ENCODE measurements around the gene C10orf143. TPM values are rescaled to one million over a fixed set of nuclear protein-coding genes. Genes with fewer than 3 reads are reported as not detected.

C10orf143 gene
- total RNA-seq, 1 experiment from 2014 or later, result 1.6 TPM

- no peaks in the 10 kb centered on the region for H3K36me3 Mint-ChIP-seq
- ChIA-PET CTCF (interaction anchor here (0.6 to 2.1 kb wide), 4 partner anchors 20 to 156 kb away, joined by 3 to 7 read pairs (median 4); partner anchors contain the start of gene C10orf143), POLR2A (no interaction called here)
- H3K4me1 Mint-ChIP-seq, result peaks cover 14% of the 10 kb centered on the region
- no peak overlapping the region for H3K27ac Mint-ChIP-seq
- ATAC-seq (no peak), DNase-seq (ENCODE audit: low spot score) (no peak)
- H3K27me3 Mint-ChIP-seq (ENCODE audit: low read depth), result no peaks in the 10 kb centered on the region
- H3K4me3 Mint-ChIP-seq, result no peak overlapping the region
- no peak for TF ChIP-seq ZNF671 (CRISPR knock-in tag; IDR thresholded peaks at IDR 0.05)
- TF ChIP-seq STAT6 (CRISPR knock-in tag; conservative IDR thresholded peaks at IDR 0.05; ENCODE audit: low read depth), result no peak
- TF ChIP-seq TEAD4 (CRISPR knock-in tag; IDR thresholded peaks at IDR 0.05), result no peak
- TF ChIP-seq ZBTB21 (CRISPR knock-in tag; IDR thresholded peaks at IDR 0.05; ENCODE audit: borderline replicate concordance), result no peak
- no peak for TF ChIP-seq NFYB (CRISPR knock-in tag; conservative IDR thresholded peaks at IDR 0.05; ENCODE audit: low read depth)
- TF ChIP-seq ESRRA (CRISPR knock-in tag; IDR thresholded peaks at IDR 0.05; ENCODE audit: borderline replicate concordance), result no peak
- no peak for TF ChIP-seq TP53 (CRISPR knock-in tag; IDR thresholded peaks at IDR 0.05)
- TF ChIP-seq ZNF423 (CRISPR knock-in tag; IDR thresholded peaks at IDR 0.05), result no peak
- TF ChIP-seq, protein P1, sequence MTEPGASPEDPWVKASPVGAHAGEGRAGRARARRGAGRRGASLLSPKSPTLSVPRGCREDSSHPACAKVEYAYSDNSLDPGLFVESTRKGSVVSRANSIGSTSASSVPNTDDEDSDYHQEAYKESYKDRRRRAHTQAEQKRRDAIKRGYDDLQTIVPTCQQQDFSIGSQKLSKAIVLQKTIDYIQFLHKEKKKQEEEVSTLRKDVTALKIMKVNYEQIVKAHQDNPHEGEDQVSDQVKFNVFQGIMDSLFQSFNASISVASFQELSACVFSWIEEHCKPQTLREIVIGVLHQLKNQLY (CRISPR knock-in tag; IDR thresholded peaks at IDR 0.05), result no peak
- no peak for TF ChIP-seq TCF7 (CRISPR knock-in tag; IDR thresholded peaks at IDR 0.05; ENCODE audit: low read depth)
- no peak for TF ChIP-seq ZBTB43 (CRISPR knock-in tag; IDR thresholded peaks at IDR 0.05)
- TF ChIP-seq NR2C2 (CRISPR knock-in tag; IDR thresholded peaks at IDR 0.05), result no peak
- TF ChIP-seq FOXJ3 (CRISPR knock-in tag; IDR thresholded peaks at IDR 0.05; ENCODE audit: borderline replicate concordance), result no peak
- TF ChIP-seq CBFB (CRISPR knock-in tag; IDR thresholded peaks at IDR 0.05; ENCODE audit: low read depth), result no peak
- TF ChIP-seq, protein P2, sequence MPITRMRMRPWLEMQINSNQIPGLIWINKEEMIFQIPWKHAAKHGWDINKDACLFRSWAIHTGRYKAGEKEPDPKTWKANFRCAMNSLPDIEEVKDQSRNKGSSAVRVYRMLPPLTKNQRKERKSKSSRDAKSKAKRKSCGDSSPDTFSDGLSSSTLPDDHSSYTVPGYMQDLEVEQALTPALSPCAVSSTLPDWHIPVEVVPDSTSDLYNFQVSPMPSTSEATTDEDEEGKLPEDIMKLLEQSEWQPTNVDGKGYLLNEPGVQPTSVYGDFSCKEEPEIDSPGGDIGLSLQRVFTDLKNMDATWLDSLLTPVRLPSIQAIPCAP (CRISPR knock-in tag; IDR thresholded peaks at IDR 0.05), result no peak
- no peaks in the 10 kb centered on the region for H3K9me3 Mint-ChIP-seq
Observed at GRCh38 chr10:130048081-130048480, 62.5 kb downstream of the C10orf143 start.

- Mint-ChIP-seq H3K4me3 (no peak overlapping the region), H3K36me3 (no peaks in the 10 kb centered on the region), H3K9me3 (no peaks in the 10 kb centered on the region), H3K27ac (no peak overlapping the region), H3K27me3 (ENCODE audit: low read depth) (no peaks in the 10 kb centered on the region), H3K4me1 (peaks cover 21% of the 10 kb centered on the region)
- DNase-seq (ENCODE audit: low spot score) (no peak), ATAC-seq (no peak)
- CTCF ChIA-PET, result interaction anchor here (0.9 to 2.1 kb wide), 3 partner anchors 63 to 155 kb away, joined by 5 to 7 read pairs (median 5); partner anchors contain the start of gene C10orf143
- POLR2A ChIA-PET, result no interaction called here
- TF ChIP-seq ZNF512 (CRISPR knock-in tag; IDR thresholded peaks at IDR 0.05; ENCODE audit: borderline replicate concordance) (no peak), ZNF263 (CRISPR knock-in tag; IDR thresholded peaks at IDR 0.05; ENCODE audit: low read depth) (no peak), ZNF425 (CRISPR knock-in tag; conservative IDR thresholded peaks at IDR 0.05) (no peak), HMGA2 (CRISPR knock-in tag; IDR thresholded peaks at IDR 0.05) (no peak), ZNF232 (CRISPR knock-in tag; IDR thresholded peaks at IDR 0.05) (no peak), ZBTB43 (CRISPR knock-in tag; IDR thresholded peaks at IDR 0.05) (no peak), ESRRA (CRISPR knock-in tag; IDR thresholded peaks at IDR 0.05; ENCODE audit: borderline replicate concordance) (no peak), IRF2 (CRISPR knock-in tag; IDR thresholded peaks at IDR 0.05; ENCODE audit: borderline replicate concordance, low read depth) (no peak), GTF2I (CRISPR knock-in tag; conservative IDR thresholded peaks at IDR 0.05) (no peak)
- TF ChIP-seq, protein P1 (CRISPR knock-in tag; IDR thresholded peaks at IDR 0.05), result no peak
- TF ChIP-seq, protein P3, sequence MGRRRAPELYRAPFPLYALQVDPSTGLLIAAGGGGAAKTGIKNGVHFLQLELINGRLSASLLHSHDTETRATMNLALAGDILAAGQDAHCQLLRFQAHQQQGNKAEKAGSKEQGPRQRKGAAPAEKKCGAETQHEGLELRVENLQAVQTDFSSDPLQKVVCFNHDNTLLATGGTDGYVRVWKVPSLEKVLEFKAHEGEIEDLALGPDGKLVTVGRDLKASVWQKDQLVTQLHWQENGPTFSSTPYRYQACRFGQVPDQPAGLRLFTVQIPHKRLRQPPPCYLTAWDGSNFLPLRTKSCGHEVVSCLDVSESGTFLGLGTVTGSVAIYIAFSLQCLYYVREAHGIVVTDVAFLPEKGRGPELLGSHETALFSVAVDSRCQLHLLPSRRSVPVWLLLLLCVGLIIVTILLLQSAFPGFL (CRISPR knock-in tag; IDR thresholded peaks at IDR 0.05; ENCODE audit: borderline replicate concordance), result no peak
Observed at GRCh38 chr10:130047336-130047735, 63.3 kb downstream of the C10orf143 start.

Data from WTC11 (cell line).